Left colon (tissue), 2 donors: ENCODE results near the gene AMH. TPM values are rescaled to one million over a fixed set of nuclear protein-coding genes. Genes with fewer than 3 reads are reported as not detected.
A peak's percentile ranks its signal among the peaks of the same experiment; 100 is the strongest.

ENCODE experiments used
- ATAC-seq: fragments of 200-7000 bp; cut with Tn5 transposase; one replicate; pipeline ENCODE4 v1.9.1; 2020; ENCODE audit warnings: mild to moderate bottlenecking, moderate library complexity
- DNase-seq, 2 donors: peaks; one replicate each; pipeline ENCODE4 v3.0.0-alpha.2; 2020
- intact Hi-C, 2 donors: fragments of 100-400 bp; cut with DNase I in 1 of 2; cut with micrococcal nuclease in 1 of 2; formaldehyde crosslinking; loops; one replicate each; pipeline versions ENCODE4 v1.11.2 to v1.14.0; 2022; cut with DNase I, micrococcal nuclease
- total RNA-seq, 2 donors: library from RNA; stranded (reverse); fragmentation: NEBNext Ultra II Directional; extraction: Animal tissue kit (Norgen Biotek cat#: 25700); gene quantifications; one replicate each; pipeline ENCODE4 v1.2.1, GENCODE V29; 2021
- donor health status: DM: no; HTN: no; CAD: no.
- donor health status: DM: yes; HTN: yes; CAD: no.

AMH gene
- total RNA-seq, 2 donors from 2014 or later = 1.6 to 1.7 TPM

- DNase-seq (no peak), ATAC-seq (no peak)
- intact Hi-C loops = no loop called here
These were observed 4.3 kb downstream of the AMH start for GRCh38 chr19:2253106-2254063.

- ATAC-seq (no peak), DNase-seq (no peak)
- intact Hi-C loops = no loop called here
These were observed 5.1 kb downstream of the AMH start for GRCh38 chr19:2254064-2254872.

- ATAC-seq = no peak
- DNase-seq = no peak
- intact Hi-C loops = no loop called here
These were observed 6.2 kb downstream of the AMH start for GRCh38 chr19:2255112-2255845.

GRCh38 chr19:2255982-2256685 is 7.0 kb downstream of the AMH start, which contains the start of gene JSRP1:
JSRP1 (minus strand) TSS chr19:2256417; CDS start chr19:2255314, 1,103 bp downstream.
- DNase-seq = no peak
- intact Hi-C loops = no loop called here
- ATAC-seq = peak; percentile 52

DNA sequence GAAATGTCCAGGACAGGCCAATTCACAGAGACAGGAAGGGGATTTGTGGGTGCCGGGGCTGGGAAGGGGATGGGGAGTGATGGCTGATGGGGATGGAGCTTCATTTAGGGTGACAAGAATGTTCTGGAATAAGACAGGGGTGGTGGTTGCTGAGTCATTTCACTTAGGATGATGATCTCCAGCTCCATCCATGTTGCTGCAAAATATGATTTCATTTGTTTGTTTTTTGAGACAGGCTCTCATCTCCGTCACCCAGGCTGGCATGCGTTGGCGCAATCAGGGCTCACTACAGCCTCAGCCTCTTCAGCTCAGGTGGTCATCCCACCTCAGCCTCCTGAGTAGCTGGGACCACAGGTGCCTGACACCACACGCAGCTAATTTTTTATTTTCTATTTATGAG is 10.2 kb downstream of the AMH start:
- intact Hi-C loops = no loop called here
- DNase-seq = no peak
- ATAC-seq = no peak

- ATAC-seq (peak; percentile 81), DNase-seq (no peak)
- intact Hi-C loops = no loop called here
These were observed 11.2 kb downstream of the AMH start for GRCh38 chr19:2260341-2260805.

DNA sequence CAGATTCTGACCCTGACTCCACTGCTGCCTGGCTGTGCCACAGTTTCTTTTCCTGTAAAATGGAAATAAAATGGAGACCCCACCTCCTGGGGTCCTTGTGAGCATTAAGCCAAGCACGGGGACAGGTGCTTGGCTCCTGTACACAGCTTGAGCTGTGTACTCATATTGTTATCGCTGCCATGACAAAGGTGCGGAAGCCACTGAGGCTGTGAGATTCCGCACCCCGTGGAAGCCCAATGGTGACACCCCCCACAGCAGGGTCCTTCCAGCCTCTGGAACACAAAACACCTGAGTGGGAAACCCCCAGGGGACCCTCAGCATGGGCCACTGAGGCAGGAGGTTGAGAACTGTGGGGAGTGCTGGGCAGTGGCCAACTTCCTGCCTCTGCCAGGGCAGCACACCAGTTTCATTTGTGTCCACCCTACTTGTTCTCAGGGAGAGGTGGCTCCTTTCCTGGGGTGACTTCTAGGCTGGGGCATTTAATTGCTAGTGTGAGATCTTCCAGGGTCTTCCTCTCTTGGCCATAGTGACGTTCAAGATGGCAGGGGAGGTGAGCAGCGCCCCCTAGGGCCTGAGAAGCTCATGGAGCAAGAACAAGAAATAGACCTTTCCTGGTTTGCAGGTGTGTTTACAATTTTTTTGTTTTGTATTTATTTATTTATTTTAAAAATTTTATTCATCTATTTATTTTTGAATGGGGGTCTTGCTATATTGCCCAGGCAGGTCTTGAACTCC is 12.5 kb downstream of the AMH start:
- ATAC-seq (peak; percentile 21), DNase-seq (peak in 1 of 2 donors; percentile 76)
- intact Hi-C loops = no loop called here

- intact Hi-C loops = no loop called here
- peak; percentile 94 to 97 for DNase-seq
- peak; percentile 51 for ATAC-seq
These were observed 17.3 kb downstream of the AMH start for GRCh38 chr19:2266183-2266993.

- ATAC-seq = no peak
- DNase-seq = no peak
- intact Hi-C loops = no loop called here
These were observed 19.3 kb downstream of the AMH start for GRCh38 chr19:2268480-2268830.

GRCh38 chr19:2268861-2269243 is 19.7 kb downstream of the AMH start:
- intact Hi-C loops = no loop called here
- no peak for ATAC-seq

DNA sequence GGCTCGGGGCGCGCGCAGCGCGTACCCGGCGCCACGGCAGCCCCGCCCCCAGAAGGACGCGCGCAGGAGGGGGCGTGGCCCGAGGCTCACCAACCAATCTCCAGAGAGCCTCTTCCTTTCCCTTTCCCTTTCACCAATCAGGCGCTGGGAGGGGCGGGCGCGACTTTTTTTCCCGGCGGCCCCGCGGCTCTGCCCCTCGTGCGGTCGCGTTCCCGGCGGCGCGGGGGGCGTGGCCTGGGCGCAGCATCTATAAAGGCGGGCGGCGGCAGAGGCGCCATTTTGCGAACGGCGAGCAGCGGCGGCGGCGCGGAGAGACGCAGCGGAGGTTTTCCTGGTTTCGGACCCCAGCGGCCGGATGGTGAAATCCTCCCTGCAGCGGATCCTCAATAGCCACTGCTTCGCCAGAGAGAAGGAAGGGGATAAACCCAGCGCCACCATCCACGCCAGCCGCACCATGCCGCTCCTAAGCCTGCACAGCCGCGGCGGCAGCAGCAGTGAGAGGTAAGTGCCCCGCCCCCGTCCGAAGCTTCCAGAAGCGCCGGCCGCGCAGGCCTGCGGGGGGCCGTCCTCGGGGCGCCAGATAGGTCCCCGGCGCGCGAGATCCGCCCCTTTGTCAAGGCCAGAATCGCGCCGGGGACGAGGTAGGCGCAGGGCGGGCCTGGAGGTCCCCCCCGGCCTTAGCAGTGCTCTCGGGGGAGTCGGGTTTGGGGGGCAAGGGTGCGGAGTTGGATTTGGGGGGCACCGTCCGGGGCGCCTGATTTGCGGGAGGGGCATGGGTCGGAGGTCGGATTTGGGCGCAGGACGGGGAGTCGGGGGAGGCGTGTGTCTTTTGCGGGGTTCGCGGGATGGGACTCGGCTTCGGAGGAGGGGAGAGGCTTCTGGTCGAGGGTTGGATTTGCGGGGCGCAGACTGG is 20.4 kb downstream of the AMH start:
- ATAC-seq = peak; percentile 79
- peak; percentile 97 to 98 for DNase-seq
- intact Hi-C loops = loop anchor here (5.0 to 10.0 kb wide), 2 partner anchors 112 to 125 kb away; no protein-coding TSS in a partner anchor

More at GRCh38 chr19:2268861-2269243, 19.7 kb downstream of the AMH start:
- DNase-seq = no peak

DNA sequence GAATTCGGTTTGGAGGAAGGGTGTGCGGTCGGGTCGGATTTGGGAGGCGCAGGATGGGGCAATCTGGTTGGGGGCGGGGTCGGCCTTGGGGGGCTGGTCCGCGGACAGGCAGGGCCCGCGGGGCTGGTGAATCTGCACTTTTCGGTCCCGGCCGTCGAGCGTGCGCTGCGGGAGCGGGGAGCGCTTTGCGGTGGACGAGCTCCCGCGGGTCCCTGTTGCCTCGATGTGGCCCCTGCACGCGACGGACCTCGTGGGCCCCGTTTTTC is 21.0 kb downstream of the AMH start:
- intact Hi-C loops = loop anchor here (5.0 to 10.0 kb wide), 2 partner anchors 113 to 125 kb away; no protein-coding TSS in a partner anchor
- ATAC-seq (peak; percentile 9), DNase-seq (peak; percentile 61 to 66)

DNA sequence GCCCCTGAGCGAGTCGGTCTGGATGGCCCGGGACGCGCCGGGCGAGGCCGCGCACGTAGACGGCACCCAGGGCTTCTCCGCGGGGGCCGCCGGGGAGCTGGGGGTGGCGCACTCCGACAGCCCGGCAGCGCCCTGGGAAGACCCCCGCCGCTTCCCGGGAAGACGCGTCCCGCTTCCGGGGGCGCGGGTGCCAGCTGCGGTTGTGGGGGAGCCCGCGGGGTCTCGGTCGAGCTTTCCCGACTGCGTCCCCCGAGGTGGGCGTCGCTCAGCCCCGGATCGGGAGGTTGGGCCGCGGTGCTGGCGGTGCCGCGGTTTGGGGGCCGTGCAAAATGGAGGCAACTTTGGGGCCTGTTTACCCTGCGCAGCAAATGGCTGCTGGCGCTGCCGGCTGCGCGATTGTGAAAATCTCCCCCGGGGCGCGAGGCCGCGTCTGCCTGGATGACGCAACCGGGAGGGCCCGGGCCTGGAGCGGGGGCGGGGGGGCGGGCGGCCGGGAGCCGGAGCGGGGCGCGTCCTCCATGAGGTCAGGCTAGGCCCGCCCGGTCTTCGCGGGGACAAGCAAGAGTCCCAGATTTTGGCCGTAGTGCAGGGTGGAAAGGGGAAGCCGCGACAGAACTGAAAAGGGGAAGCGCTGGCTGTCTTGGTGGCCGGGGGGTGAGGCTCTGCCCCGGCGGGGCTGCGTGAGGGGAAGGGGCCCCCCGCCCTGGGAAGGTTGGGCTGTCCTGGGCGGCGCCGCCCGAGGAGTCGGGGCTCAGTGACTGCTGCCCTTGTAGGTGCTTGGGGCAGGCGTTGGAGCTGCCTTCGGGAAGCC is 21.5 kb downstream of the AMH start:
- intact Hi-C loops = loop anchor here (5.0 to 10.0 kb wide), 2 partner anchors 113 to 124 kb away; no protein-coding TSS in a partner anchor
- DNase-seq = peak; percentile 81 to 82
- peak; percentile 41 for ATAC-seq

GRCh38 chr19:2271234-2272103 is 22.3 kb downstream of the AMH start:
- DNase-seq (no peak), ATAC-seq (no peak)
- intact Hi-C loops = loop anchor here (5.0 to 10.0 kb wide), 2 partner anchors 114 to 123 kb away; no protein-coding TSS in a partner anchor
